ENCODE results near the gene CSNK2A2.

CSNK2A2 gene

GRCh38 chr16:58205276-58206036 is 7.5 kb upstream of the CSNK2A2 start:
- H3K27me3 ChIP-seq = peaks cover 14% of the 10 kb centered on the region
- TF ChIP-seq CTCF (IDR thresholded peaks at IDR 0.05; ENCODE audit: low read depth, low read length) = no peak
- H3K4me3 ChIP-seq (ENCODE audit: low read depth, low read length) = no peak overlapping the region
- no peak for DNase-seq
- no peaks in the 10 kb centered on the region for H3K4me1 ChIP-seq
- no peaks in the 10 kb centered on the region for H3K36me3 ChIP-seq
- H3K9me3 ChIP-seq = no peaks in the 10 kb centered on the region

GRCh38 chr16:58201163-58201562 is 3.3 kb upstream of the CSNK2A2 start:
- Histone ChIP-seq H3K27me3 (peaks cover 14% of the 10 kb centered on the region), H3K9me3 (no peaks in the 10 kb centered on the region), H3K36me3 (peaks cover 2% of the 10 kb centered on the region), H3K4me3 (ENCODE audit: low read depth, low read length) (no peak overlapping the region), H3K4me1 (no peaks in the 10 kb centered on the region; the same call in 1 of the 2 replicates)
- no peak for TF ChIP-seq CTCF (IDR thresholded peaks at IDR 0.05; ENCODE audit: low read depth, low read length)
- no peak for DNase-seq

GRCh38 chr16:58200004-58200797 is 2.3 kb upstream of the CSNK2A2 start:
- no peak for TF ChIP-seq CTCF (IDR thresholded peaks at IDR 0.05; ENCODE audit: low read depth, low read length)
- H3K27me3 ChIP-seq = peaks cover 13% of the 10 kb centered on the region
- H3K4me1 ChIP-seq = no peaks in the 10 kb centered on the region; the same call in 1 of the 2 replicates
- H3K36me3 ChIP-seq = peaks cover 12% of the 10 kb centered on the region
- no peak for DNase-seq
- no peak overlapping the region for H3K4me3 ChIP-seq (ENCODE audit: low read depth, low read length)
- H3K9me3 ChIP-seq = no peaks in the 10 kb centered on the region

GRCh38 chr16:58198803-58199411 is 1.0 kb upstream of the CSNK2A2 start:
- Histone ChIP-seq H3K36me3 (peaks cover 20% of the 10 kb centered on the region), H3K4me3 (ENCODE audit: low read depth, low read length) (no peak overlapping the region), H3K27me3 (peaks cover 9% of the 10 kb centered on the region), H3K9me3 (no peaks in the 10 kb centered on the region), H3K4me1 (no peaks in the 10 kb centered on the region; the same call in 1 of the 2 replicates)
- TF ChIP-seq CTCF (IDR thresholded peaks at IDR 0.05; ENCODE audit: low read depth, low read length) = no peak
- no peak for DNase-seq

- Histone ChIP-seq H3K36me3 (peaks cover 34% of the 10 kb centered on the region), H3K4me3 (ENCODE audit: low read depth, low read length) (peak overlapping the region; percentile 86), H3K4me1 (no peaks in the 10 kb centered on the region; the same call in 1 of the 2 replicates), H3K9me3 (no peaks in the 10 kb centered on the region), H3K27me3 (no peaks in the 10 kb centered on the region; the same call in 1 of the 2 replicates)
- no peak for TF ChIP-seq CTCF (IDR thresholded peaks at IDR 0.05; ENCODE audit: low read depth, low read length)
- DNase-seq = peak; percentile 16
Measured at GRCh38 chr16:58197314-58198012, 443 bp downstream of the CSNK2A2 start.
